Measurements from ENCODE around the gene CACNB2. TPM values are rescaled to one million over a fixed set of nuclear protein-coding genes. Genes with fewer than 3 reads are reported as not detected.

Gene CACNB2
- total RNA-seq, 1 experiment from 2014 or later: not detected

- no peak for DNase-seq (ENCODE audit: low read depth)
Measured at GRCh38 chr10:18282094-18282493, 141.9 kb downstream of the CACNB2 start.

- DNase-seq (ENCODE audit: low read depth): no peak
Measured at GRCh38 chr10:18290651-18291313, 150.6 kb downstream of the CACNB2 start.

- DNase-seq (ENCODE audit: low read depth): no peak
Measured at GRCh38 chr10:18293536-18294510, 153.6 kb downstream of the CACNB2 start.

GRCh38 chr10:18294633-18295032, 154.4 kb downstream of the CACNB2 start:
- no peak for DNase-seq (ENCODE audit: low read depth)

- DNase-seq (ENCODE audit: low read depth): no peak
Measured at GRCh38 chr10:18297659-18298058, 157.4 kb downstream of the CACNB2 start.

GRCh38 chr10:18298256-18298655, 158.0 kb downstream of the CACNB2 start:
- DNase-seq (ENCODE audit: low read depth): no peak

- DNase-seq (ENCODE audit: low read depth): no peak
Measured at GRCh38 chr10:18303851-18304801, 163.9 kb downstream of the CACNB2 start.

GRCh38 chr10:18306031-18306430, 165.8 kb downstream of the CACNB2 start:
- DNase-seq (ENCODE audit: low read depth): no peak

GRCh38 chr10:18308600-18308999, 168.4 kb downstream of the CACNB2 start:
- no peak for DNase-seq (ENCODE audit: low read depth)

- no peak for DNase-seq (ENCODE audit: low read depth)
Measured at GRCh38 chr10:18310761-18311160, 170.5 kb downstream of the CACNB2 start.

- DNase-seq (ENCODE audit: low read depth): peak; percentile 48
Measured at GRCh38 chr10:18312374-18313139, 172.3 kb downstream of the CACNB2 start.

- DNase-seq (ENCODE audit: low read depth): no peak
Measured at GRCh38 chr10:18313140-18313530, 172.9 kb downstream of the CACNB2 start.

- no peak for DNase-seq (ENCODE audit: low read depth)
Measured at GRCh38 chr10:18313626-18314025, 173.4 kb downstream of the CACNB2 start.

- DNase-seq (ENCODE audit: low read depth): no peak
Measured at GRCh38 chr10:18319628-18320027, 179.4 kb downstream of the CACNB2 start.

- DNase-seq (ENCODE audit: low read depth): no peak
Measured at GRCh38 chr10:18321371-18321770, 181.1 kb downstream of the CACNB2 start.

- no peak for DNase-seq (ENCODE audit: low read depth)
Measured at GRCh38 chr10:18323916-18324315, 183.7 kb downstream of the CACNB2 start.

- no peak for DNase-seq (ENCODE audit: low read depth)
Measured at GRCh38 chr10:18325410-18325809, 185.2 kb downstream of the CACNB2 start.

GRCh38 chr10:18325889-18326531, 185.8 kb downstream of the CACNB2 start:
- no peak for DNase-seq (ENCODE audit: low read depth)

- no peak for DNase-seq (ENCODE audit: low read depth)
Measured at GRCh38 chr10:18328941-18329340, 188.7 kb downstream of the CACNB2 start.

GRCh38 chr10:18332048-18332447, 191.8 kb downstream of the CACNB2 start:
- DNase-seq (ENCODE audit: low read depth): no peak
